Adrenal gland (tissue), 12 donors: Measurements from ENCODE around the gene TSSK6. TPM values are rescaled to one million over a fixed set of nuclear protein-coding genes. Genes with fewer than 3 reads are reported as not detected.

Source experiments
- DNase-seq, 7 donors: peaks; one replicate each; pipeline ENCODE4 v3.0.0-alpha.2; 2019 to 2020
- H3K27ac ChIP-seq, 5 donors: fragments of 200-600 bp; sonication (generic) in 4 of 5; 1 replicate in 3 of 5; 2 replicates in 2 of 5; pipeline versions ENCODE4 v1.5.1 to v1.8.0; 2016 to 2020; ENCODE audit warnings: mild to moderate bottlenecking in 1 of 5
- H3K27me3 ChIP-seq: fragments of 200-600 bp; 2 replicates; pipeline ENCODE4 v1.8.0; 2021
- H3K36me3 ChIP-seq, 2 donors: fragments of 200-600 bp; replicated peaks in 1 of 2; 1 replicate in 1 of 2; 2 replicates in 1 of 2; pipeline versions ENCODE4 v1.5.1 to v1.8.0; 2018 to 2022
- H3K4me1 ChIP-seq, 2 donors: fragments of 200-600 bp; replicated peaks in 1 of 2; 1 replicate in 1 of 2; 2 replicates in 1 of 2; pipeline versions ENCODE4 v1.5.1 to v1.8.0; 2018 to 2021
- H3K4me3 ChIP-seq, 4 donors: fragments of 200-600 bp; sonication (generic) in 3 of 4; one replicate each; pipeline ENCODE4 v1.5.1; 2016 to 2018
- H3K9me3 ChIP-seq, 3 donors: fragments of 200-600 bp; sonication (generic) in 1 of 3; replicated peaks in 1 of 3; 1 replicate in 2 of 3; 2 replicates in 1 of 3; pipeline versions ENCODE4 v1.5.1 to v1.8.0; 2016 to 2021
- POLR2A ChIP-seq, 2 donors: fragments of 450-650 bp; IDR thresholded peaks; one replicate each; pipeline ENCODE4 v1.6.1; 2017; ENCODE audit warnings: antibody characterized with exemption in 2 of 2, mild to moderate bottlenecking in 2 of 2, moderate library complexity in 1 of 2
- WGBS, 4 donors: extraction: QIAGEN DNeasy Blood & Tissue Kit in 2 of 4; methylation state at CpG; one replicate each; pipeline versions ENCODE4 v1.1.5 to v1.1.7; 2013 to 2017; 5-methylcytosine and 5-hydroxymethylcytosine counted together
- intact Hi-C, 2 donors: fragments of 100-400 bp; cut with DNase I; formaldehyde crosslinking; loops; one replicate each; pipeline versions ENCODE4 v1.14.1 to v1.15.0; 2022 to 2023
- polyA plus RNA-seq, 3 donors: library from polyadenylated mRNA; stranded (reverse); fragments of 200-250 nt in 2 of 3; fragments of 350-450 nt in 1 of 3; fragmentation: Illumina TruSeq in 1 of 3; extraction: RNeasy Lipid Tissue Mini Kit (QIAGEN cat#74804) in 1 of 3; gene quantifications; one replicate each; pipeline ENCODE4 v1.2.3, GENCODE V29; 2013 to 2014
- total RNA-seq, 9 donors: library from RNA; depleted of rRNA in 4 of 9; stranded (reverse); fragments of >200 nt in 4 of 9; fragments of 120-200 nt in 1 of 9; fragmentation: NEBNext Ultra II Directional in 1 of 9; extraction: Animal tissue kit (Norgen Biotek cat#: 25700) in 1 of 9; gene quantifications; one replicate each; pipeline versions ENCODE4 v1.1.0 to v1.2.4, GENCODE V29; 2013 to 2023
- TF ChIP-seq, protein P1 (sequence below), 6 experiments: fragments of 450-650 bp in 4 of 6; fragments of 200-600 bp in 2 of 6; sonication (generic) in 1 of 6; IDR thresholded peaks; 1 replicate in 5 of 6; 2 replicates in 1 of 6; pipeline versions ENCODE4 v1.5.1 to v1.8.0; 2016 to 2021; ENCODE audit warnings: antibody characterized with exemption in 6 of 6, mild to moderate bottlenecking in 2 of 6, moderate library complexity in 1 of 6
- donor health status: healthy with polysubstance abuse.
- donor health status: Bipolar disorder and iron deficiency.
- donor health status: DM: yes; HTN: yes; CAD: no.
- donor health status: DM: no; HTN: no; CAD: no.
- donor health status: DM: no; HTN: no; CAD: no.
- donor health status: DM: yes; HTN: yes; CAD: no.

Gene TSSK6
- total and polyA plus RNA-seq, 12 donors, result 0.37 to 50.5 (median 3.4) TPM; not detected in 1

DNA sequence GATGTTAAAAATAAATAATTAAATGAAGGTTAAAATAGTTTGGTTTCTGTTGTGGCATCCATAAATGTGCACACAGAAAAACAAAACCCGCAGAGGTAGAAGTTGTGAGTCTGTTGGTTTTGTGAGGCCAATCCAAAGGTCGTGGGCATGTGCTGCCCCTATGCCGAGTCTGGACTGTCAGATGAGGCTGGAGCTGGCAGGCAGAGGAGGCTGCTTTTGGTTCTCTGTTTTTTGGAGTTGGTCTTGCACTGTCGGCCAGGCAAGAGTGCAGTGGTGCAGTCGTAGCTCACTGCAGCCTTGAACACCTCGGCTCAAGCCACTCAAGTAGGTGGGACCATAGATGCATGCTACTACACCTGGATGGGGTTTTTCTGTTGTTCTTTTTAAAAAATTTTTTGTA is 43.7 kb downstream of the TSSK6 start:
- no peak overlapping the region for H3K4me3 ChIP-seq
- intact Hi-C loops, result no loop called here
- peaks cover 0 to 4% of the 10 kb centered on the region in 2 donors for H3K36me3 ChIP-seq
- H3K4me1 ChIP-seq, result peaks cover 9 to 24% of the 10 kb centered on the region in 2 donors
- TF ChIP-seq, protein P1, sequence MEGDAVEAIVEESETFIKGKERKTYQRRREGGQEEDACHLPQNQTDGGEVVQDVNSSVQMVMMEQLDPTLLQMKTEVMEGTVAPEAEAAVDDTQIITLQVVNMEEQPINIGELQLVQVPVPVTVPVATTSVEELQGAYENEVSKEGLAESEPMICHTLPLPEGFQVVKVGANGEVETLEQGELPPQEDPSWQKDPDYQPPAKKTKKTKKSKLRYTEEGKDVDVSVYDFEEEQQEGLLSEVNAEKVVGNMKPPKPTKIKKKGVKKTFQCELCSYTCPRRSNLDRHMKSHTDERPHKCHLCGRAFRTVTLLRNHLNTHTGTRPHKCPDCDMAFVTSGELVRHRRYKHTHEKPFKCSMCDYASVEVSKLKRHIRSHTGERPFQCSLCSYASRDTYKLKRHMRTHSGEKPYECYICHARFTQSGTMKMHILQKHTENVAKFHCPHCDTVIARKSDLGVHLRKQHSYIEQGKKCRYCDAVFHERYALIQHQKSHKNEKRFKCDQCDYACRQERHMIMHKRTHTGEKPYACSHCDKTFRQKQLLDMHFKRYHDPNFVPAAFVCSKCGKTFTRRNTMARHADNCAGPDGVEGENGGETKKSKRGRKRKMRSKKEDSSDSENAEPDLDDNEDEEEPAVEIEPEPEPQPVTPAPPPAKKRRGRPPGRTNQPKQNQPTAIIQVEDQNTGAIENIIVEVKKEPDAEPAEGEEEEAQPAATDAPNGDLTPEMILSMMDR (IDR thresholded peaks at IDR 0.05), result no peak
- no peak for TF ChIP-seq POLR2A (IDR thresholded peaks at IDR 0.05)
- no peak for DNase-seq
- 82 to 93% (median 86%) methylated on average over 6 of the region's 6 CpGs for WGBS, 4 donors
- H3K9me3 ChIP-seq, result peaks cover 0 to 18% (median 0%) of the 10 kb centered on the region in 3 donors
- no peak overlapping the region for H3K27ac ChIP-seq
- H3K27me3 ChIP-seq, result no peaks in the 10 kb centered on the region

DNA sequence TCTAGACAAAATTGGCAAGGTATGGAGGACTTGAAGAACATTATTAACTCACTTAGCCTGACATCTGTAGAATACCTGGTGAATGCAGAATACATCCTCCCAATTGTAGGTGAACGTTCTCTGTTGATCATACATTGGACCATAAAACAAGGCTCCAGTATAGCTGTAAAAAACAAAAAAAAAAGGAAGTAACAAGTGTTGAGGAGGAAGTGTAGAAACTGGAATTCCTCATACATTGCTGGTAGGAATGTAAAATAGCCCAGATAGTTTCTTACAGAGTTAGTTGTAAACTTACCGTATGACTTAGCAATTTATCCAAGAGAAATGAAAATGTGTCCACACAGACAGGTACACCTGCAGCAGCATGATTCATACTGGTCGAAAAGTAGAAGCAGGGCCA is 44.8 kb downstream of the TSSK6 start:
- no peaks in the 10 kb centered on the region for H3K27me3 ChIP-seq
- TF ChIP-seq, protein P1 (IDR thresholded peaks at IDR 0.05), result no peak
- no peak for TF ChIP-seq POLR2A (IDR thresholded peaks at IDR 0.05)
- no peak for DNase-seq
- H3K27ac ChIP-seq, result peak overlapping the region in 1 of 5 donors; percentile 13
- intact Hi-C loops, result no loop called here
- peaks cover 9 to 18% of the 10 kb centered on the region in 2 donors for H3K4me1 ChIP-seq
- 81 to 92% (median 90%) methylated on average over 3 of the region's 3 CpGs for WGBS, 4 donors
- no peak overlapping the region for H3K4me3 ChIP-seq
- peaks cover 0 to 12% of the 10 kb centered on the region in 2 donors for H3K36me3 ChIP-seq
- H3K9me3 ChIP-seq, result peaks cover 0 to 18% (median 0%) of the 10 kb centered on the region in 3 donors

DNA sequence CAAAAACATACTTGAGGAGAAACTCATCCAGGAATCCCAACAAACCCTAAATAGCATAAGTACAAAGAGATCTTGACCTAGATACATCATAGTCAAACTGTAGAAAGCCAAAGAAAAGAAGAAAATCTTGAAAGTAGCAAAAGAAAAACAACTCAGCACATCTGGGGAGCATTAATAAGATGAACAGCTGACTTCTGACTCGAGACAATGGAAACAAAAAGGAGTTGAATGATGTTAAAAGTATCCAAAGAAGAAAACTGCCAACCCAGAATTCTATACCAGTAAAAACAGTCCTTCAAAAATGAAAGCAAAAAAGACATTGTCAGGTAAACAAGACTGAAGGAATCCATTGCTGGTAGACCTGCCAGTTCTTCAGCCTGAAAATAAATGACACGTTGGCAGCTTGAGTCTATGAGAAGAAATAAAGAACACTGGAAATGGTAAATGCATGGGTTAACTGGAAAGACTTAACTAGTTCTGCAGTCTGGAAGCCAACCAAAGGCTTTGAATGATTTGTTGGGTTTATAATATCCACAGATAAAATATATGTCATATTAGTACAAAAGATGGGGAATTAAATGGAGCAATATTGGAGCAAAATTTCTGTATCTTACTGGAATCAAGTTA is 46.8 kb downstream of the TSSK6 start:
- 84 to 91% (median 90%) methylated on average over 2 of the region's 2 CpGs for WGBS, 4 donors
- peaks cover 0 to 15% of the 10 kb centered on the region in 2 donors for H3K36me3 ChIP-seq
- H3K4me1 ChIP-seq, result peaks cover 12 to 13% of the 10 kb centered on the region in 2 donors
- peaks cover 0 to 18% (median 0%) of the 10 kb centered on the region in 3 donors for H3K9me3 ChIP-seq
- TF ChIP-seq, protein P1 (IDR thresholded peaks at IDR 0.05), result no peak
- no peak for TF ChIP-seq POLR2A (IDR thresholded peaks at IDR 0.05)
- H3K4me3 ChIP-seq, result no peak overlapping the region
- DNase-seq, result no peak
- intact Hi-C loops, result no loop called here
- no peak overlapping the region for H3K27ac ChIP-seq
- H3K27me3 ChIP-seq, result no peaks in the 10 kb centered on the region

DNA sequence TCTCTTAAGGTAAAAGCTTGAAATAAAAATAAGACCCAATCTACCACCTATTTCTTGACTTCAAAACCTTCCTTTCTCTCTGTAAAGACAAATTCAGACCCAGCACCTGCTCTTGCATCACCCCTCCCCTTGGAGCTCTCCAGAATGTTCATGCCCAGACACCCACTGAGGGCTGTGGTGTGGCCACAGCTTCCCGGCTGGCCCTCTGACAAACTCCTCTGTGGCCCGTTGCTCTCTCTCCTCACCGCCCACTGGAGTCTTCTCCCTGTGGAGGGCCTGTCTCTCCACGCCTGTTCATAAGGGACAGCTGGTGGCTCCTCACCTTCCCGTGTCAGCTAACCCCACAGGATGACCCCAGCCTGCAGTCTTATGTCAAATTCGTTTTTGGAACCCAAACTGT is 49.1 kb downstream of the TSSK6 start:
- intact Hi-C loops, result no loop called here
- Histone ChIP-seq H3K4me3 (no peak overlapping the region), H3K27me3 (no peaks in the 10 kb centered on the region), H3K27ac (no peak overlapping the region), H3K4me1 (peaks cover 35 to 37% of the 10 kb centered on the region in 2 donors), H3K36me3 (peaks cover 0 to 15% of the 10 kb centered on the region in 2 donors), H3K9me3 (peaks cover 0 to 18% (median 0%) of the 10 kb centered on the region in 3 donors)
- TF ChIP-seq, protein P1 (IDR thresholded peaks at IDR 0.05), result no peak
- TF ChIP-seq POLR2A (IDR thresholded peaks at IDR 0.05), result no peak
- no peak for DNase-seq
- 85 to 97% (median 92%) methylated on average over 6 of the region's 6 CpGs for WGBS, 4 donors
